Anterior cingulate cortex (tissue), 58 donors: Measurements from ENCODE around the gene WSCD2.

Source experiments
- DNase-seq, 58 donors: peaks; one replicate each; lab custom pipeline; 2025; lab: John Stamatoyannopoulos, UW

WSCD2 gene

DNA sequence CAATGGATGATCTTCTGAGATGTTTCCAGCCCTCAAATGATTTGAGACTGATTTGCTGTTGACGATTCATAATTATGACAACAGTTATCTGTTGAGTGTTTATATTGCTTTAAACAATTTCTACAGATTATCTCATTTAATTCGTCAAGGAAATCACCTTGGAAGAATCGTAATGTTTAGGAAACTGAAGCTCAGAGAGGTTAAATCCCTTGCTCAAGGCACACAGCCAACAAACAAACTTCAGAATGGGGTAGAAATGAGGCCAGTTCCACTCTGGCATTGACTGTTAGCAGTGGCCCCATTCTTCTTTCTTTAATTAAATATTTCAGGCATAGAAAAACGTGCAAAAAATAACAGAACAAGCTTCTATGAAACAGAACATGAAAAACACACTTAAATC, 4.0 kb upstream of the WSCD2 start:
- DNase-seq, result no peak

GRCh38 chr12:108126212-108126611, 2.9 kb upstream of the WSCD2 start:
- DNase-seq, result no peak

- DNase-seq, result no peak
Measured at GRCh38 chr12:108126990-108127501, 2.0 kb upstream of the WSCD2 start.

GRCh38 chr12:108127654-108128053, 1.4 kb upstream of the WSCD2 start:
- no peak for DNase-seq

- DNase-seq, result no peak
Measured at GRCh38 chr12:108128221-108129016, 669 bp upstream of the WSCD2 start.

- no peak for DNase-seq
Measured at GRCh38 chr12:108131035-108131434, 1.9 kb downstream of the WSCD2 start.

GRCh38 chr12:108131657-108132126, 2.6 kb downstream of the WSCD2 start:
- peak in 4 of 58 donors; percentile 12 to 41 (median 24) for DNase-seq

GRCh38 chr12:108133482-108133881, 4.4 kb downstream of the WSCD2 start:
- DNase-seq, result peak in 4 of 58 donors; percentile 10 to 24 (median 18)

GRCh38 chr12:108134744-108135143, 5.7 kb downstream of the WSCD2 start:
- DNase-seq, result no peak

- no peak for DNase-seq
Measured at GRCh38 chr12:108135627-108136026, 6.5 kb downstream of the WSCD2 start.

GRCh38 chr12:108136697-108137096, 7.6 kb downstream of the WSCD2 start:
- no peak for DNase-seq

GRCh38 chr12:108139454-108139853, 10.4 kb downstream of the WSCD2 start:
- DNase-seq, result no peak

GRCh38 chr12:108140501-108140900, 11.4 kb downstream of the WSCD2 start:
- DNase-seq, result no peak

- DNase-seq, result no peak
Measured at GRCh38 chr12:108141600-108142130, 12.6 kb downstream of the WSCD2 start.

DNA sequence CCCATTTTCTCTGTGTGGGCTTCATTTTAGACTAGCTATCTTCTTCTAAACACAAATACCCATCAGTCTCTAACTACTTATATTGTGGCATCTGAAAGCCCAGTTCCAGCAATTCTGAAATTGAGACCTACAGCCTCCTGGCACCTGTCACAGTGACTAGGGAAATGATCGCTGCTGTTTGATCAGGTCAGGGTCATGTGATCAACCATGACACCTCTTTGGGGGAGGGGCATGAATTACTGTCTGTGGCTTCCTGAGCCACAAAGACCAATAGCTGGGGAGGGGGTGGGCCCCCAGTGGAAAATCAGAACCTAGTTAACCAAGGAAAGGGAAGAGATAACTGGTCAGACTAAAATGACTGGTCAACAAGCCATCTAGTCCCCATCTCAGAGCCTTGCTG, 14.1 kb downstream of the WSCD2 start:
- no peak for DNase-seq

- no peak for DNase-seq
Measured at GRCh38 chr12:108144080-108144479, 15.0 kb downstream of the WSCD2 start.

- DNase-seq, result no peak
Measured at GRCh38 chr12:108145011-108145410, 15.9 kb downstream of the WSCD2 start.

GRCh38 chr12:108146035-108146893, 17.2 kb downstream of the WSCD2 start:
- DNase-seq, result no peak

GRCh38 chr12:108147279-108147678, 18.2 kb downstream of the WSCD2 start:
- DNase-seq, result no peak

DNA sequence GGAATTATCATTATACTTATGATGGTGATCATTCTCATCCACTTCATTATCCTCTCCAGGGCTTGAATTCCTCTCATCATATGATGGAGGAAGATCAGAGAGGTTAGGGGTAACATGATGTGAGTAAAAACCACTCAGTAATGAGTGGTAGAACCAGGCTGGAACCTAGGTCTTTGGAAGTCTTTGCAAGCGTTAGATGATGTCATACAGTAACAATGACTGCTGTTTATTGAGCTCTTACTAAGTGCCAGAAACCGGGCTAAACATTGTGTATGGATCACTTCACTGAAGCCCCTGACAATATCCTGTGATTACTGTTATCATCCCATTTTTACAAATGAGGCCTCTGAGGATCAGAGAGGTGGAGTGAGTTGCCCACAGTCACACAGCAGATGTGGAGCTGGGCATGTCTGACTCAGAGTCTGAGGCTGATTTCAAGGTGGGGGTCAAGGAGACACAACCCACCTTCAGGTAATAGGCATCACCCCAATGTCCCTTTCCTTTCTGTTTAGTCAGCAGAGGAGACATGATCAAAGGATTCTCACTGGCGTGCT, 19.5 kb downstream of the WSCD2 start:
- DNase-seq, result no peak

GRCh38 chr12:108150436-108150835, 21.3 kb downstream of the WSCD2 start:
- peak in 1 of 58 donors; percentile 8 for DNase-seq
